Right atrium auricular region (tissue), 2 donors: Measurements from ENCODE around the gene CDK18. TPM values are rescaled to one million over a fixed set of nuclear protein-coding genes. Genes with fewer than 3 reads are reported as not detected.

ENCODE experiments used
- DNase-seq: peaks from one replicate; pipeline ENCODE4 v3.0.0-alpha.2; 2019; ENCODE audit warnings: low spot score
- H3K27ac ChIP-seq, 2 donors: fragments of 200-600 bp; sonication (generic); 1 replicate in 1 of 2; 2 replicates in 1 of 2; pipeline ENCODE4 v1.5.1; 2016 to 2019
- H3K27me3 ChIP-seq, 2 donors: fragments of 200-600 bp; sonication (generic); one replicate each; pipeline versions ENCODE4 v1.5.1 to v1.6.0; 2017 to 2019
- H3K36me3 ChIP-seq: fragments of 200-600 bp; sonication (generic); one replicate; pipeline ENCODE4 v1.5.1; 2016
- H3K4me1 ChIP-seq, 2 donors: fragments of 200-600 bp; sonication (generic); one replicate each; pipeline versions ENCODE4 v1.5.1 to v1.6.0; 2017 to 2019
- H3K4me3 ChIP-seq, 2 donors: fragments of 200-600 bp; sonication (generic); 1 replicate in 1 of 2; 2 replicates in 1 of 2; pipeline ENCODE4 v1.5.1; 2017 to 2019; ENCODE audit warnings: mild to moderate bottlenecking in 1 of 2, moderate library complexity in 1 of 2
- H3K9me3 ChIP-seq, 2 donors: fragments of 200-600 bp; sonication (generic); one replicate each; pipeline ENCODE4 v1.5.1; 2019
- CTCF ChIP-seq, 2 donors: fragments of 200-600 bp; sonication (generic); IDR thresholded peaks; one replicate each; pipeline ENCODE4 v1.5.1; 2019; ENCODE audit warnings: antibody characterized with exemption in 2 of 2
- total RNA-seq, 2 donors: library from RNA; depleted of rRNA; stranded (reverse); fragments of >200 nt; gene quantifications; one replicate each; pipeline ENCODE4 v1.1.0, GENCODE V29; 2016

CDK18 gene
- total RNA-seq, 2 donors from 2014 or later = 85.6 to 116 TPM

GRCh38 chr1:205577874-205578658 lies 73.6 kb downstream of the CDK18 start:
- H3K27me3 ChIP-seq = no peaks in the 10 kb centered on the region
- H3K27ac ChIP-seq = no peak overlapping the region
- H3K36me3 ChIP-seq = no peaks in the 10 kb centered on the region
- DNase-seq = no peak
- TF ChIP-seq CTCF (IDR thresholded peaks at IDR 0.05) = no peak
- H3K9me3 ChIP-seq = no peaks in the 10 kb centered on the region
- peaks cover 0 to 7% of the 10 kb centered on the region in 2 donors for H3K4me1 ChIP-seq
- H3K4me3 ChIP-seq = no peak overlapping the region

GRCh38 chr1:205578780-205579571 lies 74.5 kb downstream of the CDK18 start:
- Histone ChIP-seq H3K4me1 (peaks cover 0 to 8% of the 10 kb centered on the region in 2 donors), H3K9me3 (no peaks in the 10 kb centered on the region), H3K27me3 (no peaks in the 10 kb centered on the region), H3K36me3 (no peaks in the 10 kb centered on the region), H3K27ac (no peak overlapping the region), H3K4me3 (no peak overlapping the region)
- DNase-seq = no peak
- TF ChIP-seq CTCF (IDR thresholded peaks at IDR 0.05) = no peak

- no peak for TF ChIP-seq CTCF (IDR thresholded peaks at IDR 0.05)
- DNase-seq = no peak
- no peaks in the 10 kb centered on the region for H3K9me3 ChIP-seq
- no peak overlapping the region for H3K27ac ChIP-seq
- no peaks in the 10 kb centered on the region for H3K36me3 ChIP-seq
- H3K4me1 ChIP-seq = peaks cover 0 to 8% of the 10 kb centered on the region in 2 donors
- no peaks in the 10 kb centered on the region for H3K27me3 ChIP-seq
- no peak overlapping the region for H3K4me3 ChIP-seq
Measured at GRCh38 chr1:205579711-205580110, 75.2 kb downstream of the CDK18 start.

- TF ChIP-seq CTCF (IDR thresholded peaks at IDR 0.05) = no peak
- Histone ChIP-seq H3K27ac (no peak overlapping the region), H3K36me3 (no peaks in the 10 kb centered on the region), H3K4me3 (no peak overlapping the region), H3K27me3 (no peaks in the 10 kb centered on the region), H3K4me1 (peaks cover 0 to 8% of the 10 kb centered on the region in 2 donors), H3K9me3 (no peaks in the 10 kb centered on the region)
- DNase-seq = no peak
Measured at GRCh38 chr1:205580140-205580922, 75.9 kb downstream of the CDK18 start.

- no peak for DNase-seq
- no peak for TF ChIP-seq CTCF (IDR thresholded peaks at IDR 0.05)
- no peak overlapping the region for H3K4me3 ChIP-seq
- H3K36me3 ChIP-seq = no peaks in the 10 kb centered on the region
- no peaks in the 10 kb centered on the region for H3K27me3 ChIP-seq
- no peaks in the 10 kb centered on the region for H3K9me3 ChIP-seq
- no peak overlapping the region for H3K27ac ChIP-seq
- H3K4me1 ChIP-seq = peaks cover 0 to 8% of the 10 kb centered on the region in 2 donors
Measured at GRCh38 chr1:205580923-205581180, 76.4 kb downstream of the CDK18 start.
